H1 (cell line): ENCODE measurements around the gene CD79A. TPM values are rescaled to one million over a fixed set of nuclear protein-coding genes. Genes with fewer than 3 reads are reported as not detected.

Experiments used
- CTBP2 ChIP-seq: IDR thresholded peaks from 2 replicates; pipeline ENCODE4 v1.7.0; 2011; ENCODE audit warnings: borderline replicate concordance, mild to moderate bottlenecking, moderate library complexity, mixed read lengths, low read length; ENCODE audit not compliant: insufficient read depth, insufficient read length
- KDM1A ChIP-seq: fragments of 200-600, 300-600 bp; sonication (generic); IDR thresholded peaks from 2 replicates; pipeline ENCODE4 v1.7.1; 2016; ENCODE audit warnings: mild to moderate bottlenecking, low read length, borderline replicate concordance
- RFX5 ChIP-seq: IDR thresholded peaks from 2 replicates; pipeline ENCODE4 v1.6.1; 2011; ENCODE audit warnings: low read depth, low read length, improper control_type of control experiment, borderline replicate concordance
- SUZ12 ChIP-seq: fragments of 200-600 bp; sonication (generic); IDR thresholded peaks from 2 replicates; pipeline ENCODE4 v1.6.1; 2012; ENCODE audit warnings: mild to moderate bottlenecking, inconsistent platforms, low read length, moderate library complexity, mixed read lengths
- TBP ChIP-seq: IDR thresholded peaks from 2 replicates; pipeline ENCODE4 v1.6.1; 2011; ENCODE audit warnings: low read depth, low read length, improper control_type of control experiment
- ZNF274 ChIP-seq: IDR thresholded peaks from 2 replicates; pipeline ENCODE4 v1.7.0; 2012; ENCODE audit warnings: low read length, borderline replicate concordance; ENCODE audit errors: extremely low read depth
- polyA plus RNA-seq, 7 experiments: library from polyadenylated mRNA; depleted of rRNA in 3 of 7; stranded (reverse) in 5 of 7; unstranded in 2 of 7; fragments of >200 nt in 5 of 7; fragments of 200-250 nt in 2 of 7; gene quantifications; 1 replicate in 5 of 7; 2 replicates in 1 of 7; 4 replicates in 1 of 7; pipeline versions ENCODE4 v1.2.1 to v1.2.3, GENCODE V29; 2011 to 2013; ENCODE audit warnings: missing spikeins in 2 of 7, mixed read lengths in 2 of 7
- total RNA-seq: library from RNA; stranded (reverse); fragmentation: NEBNext Ultra II Directional; extraction: Animal tissue kit (Norgen Biotek cat#: 25700); gene quantifications from 2 replicates; pipeline ENCODE4 v1.2.1, GENCODE V29; 2021

The CD79A gene
- total and polyA plus RNA-seq, 2 of the 8 experiments (the other 6 are each of a cell fraction or from before 2014, with no cell fraction given) = 0.54 to 0.77 TPM

DNA sequence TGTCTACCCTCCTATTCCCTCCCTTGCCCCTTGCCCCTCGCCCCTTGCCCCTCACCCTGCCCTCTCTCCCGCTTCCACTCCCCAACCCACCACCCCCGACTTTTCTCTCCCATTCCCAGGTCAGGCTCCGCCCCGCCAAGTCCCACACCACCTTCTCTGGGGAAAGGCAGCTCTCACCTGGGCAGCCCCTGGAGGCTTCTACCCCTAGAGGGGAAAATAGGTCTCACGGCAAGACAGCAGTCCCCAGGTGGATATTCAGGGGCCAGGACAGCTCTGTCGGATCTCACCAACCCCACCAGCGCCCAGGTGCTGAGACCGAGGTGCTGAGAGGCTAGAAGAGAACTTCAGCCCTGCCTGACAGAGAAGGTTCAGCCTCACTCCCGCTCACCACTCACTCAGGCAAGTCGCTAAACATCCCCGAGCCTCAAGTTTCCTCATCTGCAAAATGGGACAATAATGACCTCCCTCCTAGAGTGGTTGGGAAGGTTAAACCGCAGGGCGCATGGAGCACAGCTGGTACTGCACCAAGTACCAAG lies 52.5 kb downstream of the CD79A start (continued):
- TF ChIP-seq KDM1A (peak; percentile 81; the same call in 1 of the 2 replicates), TBP (no peak), CTBP2 (no peak), RFX5 (no peak), SUZ12 (peak; percentile 81), ZNF274 (no peak)
